Upper lobe of left lung (tissue), 6 donors: ENCODE results near the gene DENND10. TPM values are rescaled to one million over a fixed set of nuclear protein-coding genes. Genes with fewer than 3 reads are reported as not detected.

ENCODE experiments used
- ATAC-seq, 2 donors: fragments of 200-7000 bp; cut with Tn5 transposase; one replicate each; pipeline ENCODE4 v1.9.1; 2022; ENCODE audit warnings: mild to moderate bottlenecking in 2 of 2, moderate library complexity in 2 of 2; ENCODE audit not compliant: low FRiP score in 2 of 2
- DNase-seq, 2 donors: peaks; one replicate each; pipeline ENCODE4 v3.0.0-alpha.2; 2019 to 2020
- H3K27ac ChIP-seq, 4 donors: fragments of 200-600 bp; sonication (generic); one replicate each; pipeline ENCODE4 v1.5.1; 2016 to 2019
- H3K27me3 ChIP-seq, 4 donors: fragments of 200-600 bp; sonication (generic); one replicate each; pipeline ENCODE4 v1.5.1; 2017 to 2019
- H3K36me3 ChIP-seq, 4 donors: fragments of 200-600 bp; sonication (generic); one replicate each; pipeline ENCODE4 v1.5.1; 2016 to 2019
- H3K4me1 ChIP-seq, 4 donors: fragments of 200-600 bp; sonication (generic); one replicate each; pipeline ENCODE4 v1.5.1; 2018 to 2019
- H3K4me3 ChIP-seq, 4 donors: fragments of 200-600 bp; sonication (generic); one replicate each; pipeline ENCODE4 v1.5.1; 2017 to 2019; ENCODE audit warnings: mild to moderate bottlenecking in 2 of 4, moderate library complexity in 1 of 4
- H3K9me3 ChIP-seq, 4 donors: fragments of 200-600 bp; sonication (generic); one replicate each; pipeline ENCODE4 v1.5.1; 2018 to 2019
- CTCF ChIP-seq, 6 experiments: fragments of 450-650 bp in 4 of 6; fragments of 200-600 bp in 2 of 6; sonication (generic) in 2 of 6; IDR thresholded peaks; one replicate each; pipeline ENCODE4 v1.5.1; 2016 to 2019; ENCODE audit warnings: antibody characterized with exemption in 6 of 6
- EP300 ChIP-seq, 4 donors: sonication (generic); formaldehyde crosslinking; IDR thresholded peaks; one replicate each; pipeline ENCODE4 v1.5.1; 2017; ENCODE audit warnings: antibody characterized with exemption in 4 of 4, control low read depth in 2 of 4
- POLR2A ChIP-seq, 4 donors: fragments of 450-650 bp; IDR thresholded peaks; one replicate each; pipeline ENCODE4 v1.5.1; 2016 to 2017; ENCODE audit warnings: antibody characterized with exemption in 4 of 4, mild to moderate bottlenecking in 2 of 4
- POLR2AphosphoS5 ChIP-seq, 2 donors: sonication (generic); formaldehyde crosslinking; IDR thresholded peaks; one replicate each; pipeline ENCODE4 v1.5.1; 2017; ENCODE audit warnings: antibody characterized with exemption in 2 of 2
- WGBS, 2 donors: methylation state at CpG; one replicate each; pipeline ENCODE4 v1.1.5; 2017 to 2018; 5-methylcytosine and 5-hydroxymethylcytosine counted together
- total RNA-seq, 6 donors: library from RNA; depleted of rRNA in 4 of 6; stranded (reverse); fragments of >200 nt in 4 of 6; gene quantifications; one replicate each; pipeline versions ENCODE4 v1.1.0 to v1.2.1, GENCODE V29; 2016 to 2021
- donor health status: DM: no; HTN: no; CAD: no; lungs with moderate emphysema.
- donor health status: DM: no; HTN: yes; CAD: no; lungs with severe emphysema.

The DENND10 gene
- total RNA-seq, 6 donors from 2014 or later: 17.8 to 53.5 (median 29.9) TPM

- peak overlapping the region; percentile 85 to 91 (median 88) for H3K27ac ChIP-seq
- peaks cover 11 to 18% (median 14%) of the 10 kb centered on the region in 4 donors for H3K4me1 ChIP-seq
- DNase-seq (no peak), ATAC-seq (no peak)
- H3K4me3 ChIP-seq: no peak overlapping the region
- no peaks in the 10 kb centered on the region for H3K9me3 ChIP-seq
- peaks cover 11 to 42% (median 27%) of the 10 kb centered on the region in 4 donors for H3K36me3 ChIP-seq
- 56 to 57% methylated on average over 8 of the region's 8 CpGs for WGBS, 2 donors
- H3K27me3 ChIP-seq: no peaks in the 10 kb centered on the region
- TF ChIP-seq EP300 (IDR thresholded peaks at IDR 0.05) (no peak), POLR2A (IDR thresholded peaks at IDR 0.05) (no peak), CTCF (IDR thresholded peaks at IDR 0.05) (no peak), POLR2AphosphoS5 (IDR thresholded peaks at IDR 0.05) (no peak)
Observed at GRCh38 chr10:119166564-119166963, 62.7 kb downstream of the DENND10 start.

- H3K9me3 ChIP-seq: no peaks in the 10 kb centered on the region
- no peaks in the 10 kb centered on the region for H3K27me3 ChIP-seq
- peaks cover 11 to 18% (median 14%) of the 10 kb centered on the region in 4 donors for H3K4me1 ChIP-seq
- ATAC-seq: no peak
- no peak overlapping the region for H3K4me3 ChIP-seq
- H3K27ac ChIP-seq: peak overlapping the region in 3 of 4 donors; percentile 85 to 90 (median 86)
- TF ChIP-seq CTCF (IDR thresholded peaks at IDR 0.05) (no peak), POLR2AphosphoS5 (IDR thresholded peaks at IDR 0.05) (no peak), POLR2A (IDR thresholded peaks at IDR 0.05) (no peak), EP300 (IDR thresholded peaks at IDR 0.05) (no peak)
- H3K36me3 ChIP-seq: peaks cover 16 to 47% (median 32%) of the 10 kb centered on the region in 4 donors
- 80 to 83% methylated on average over 8 of the region's 8 CpGs for WGBS, 2 donors
- DNase-seq: no peak
Observed at GRCh38 chr10:119167041-119167440, 63.1 kb downstream of the DENND10 start.

DNA sequence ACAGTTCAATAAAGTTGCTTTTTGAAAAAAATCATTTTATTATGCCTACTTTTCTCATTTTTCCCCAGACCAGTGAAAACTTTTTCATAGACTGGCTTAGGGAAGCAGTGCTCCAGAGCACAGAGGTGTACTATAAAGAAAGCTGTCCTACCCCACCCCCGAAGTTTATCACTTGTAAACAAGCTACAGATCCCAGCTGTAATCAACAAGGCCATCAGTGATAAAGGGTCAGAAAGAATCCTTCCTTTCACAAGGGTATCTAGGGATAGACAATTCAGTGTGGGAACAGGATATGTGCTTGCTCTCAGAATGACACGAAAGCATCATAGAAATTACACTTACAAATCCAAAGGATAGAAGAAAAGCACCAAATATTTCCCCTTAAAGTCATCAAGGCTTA lies 70.2 kb downstream of the DENND10 start:
- Histone ChIP-seq H3K27me3 (no peaks in the 10 kb centered on the region), H3K4me1 (peaks cover 8 to 19% (median 11%) of the 10 kb centered on the region in 4 donors), H3K9me3 (no peaks in the 10 kb centered on the region), H3K4me3 (no peak overlapping the region), H3K36me3 (peaks cover 26 to 60% (median 49%) of the 10 kb centered on the region in 4 donors), H3K27ac (no peak overlapping the region)
- WGBS, 2 donors: 58 to 66% methylated on average over 2 of the region's 2 CpGs
- TF ChIP-seq POLR2AphosphoS5 (IDR thresholded peaks at IDR 0.05): no peak
- TF ChIP-seq CTCF (IDR thresholded peaks at IDR 0.05): no peak
- no peak for TF ChIP-seq EP300 (IDR thresholded peaks at IDR 0.05)
- no peak for TF ChIP-seq POLR2A (IDR thresholded peaks at IDR 0.05)
- ATAC-seq (no peak), DNase-seq (no peak)

DNA sequence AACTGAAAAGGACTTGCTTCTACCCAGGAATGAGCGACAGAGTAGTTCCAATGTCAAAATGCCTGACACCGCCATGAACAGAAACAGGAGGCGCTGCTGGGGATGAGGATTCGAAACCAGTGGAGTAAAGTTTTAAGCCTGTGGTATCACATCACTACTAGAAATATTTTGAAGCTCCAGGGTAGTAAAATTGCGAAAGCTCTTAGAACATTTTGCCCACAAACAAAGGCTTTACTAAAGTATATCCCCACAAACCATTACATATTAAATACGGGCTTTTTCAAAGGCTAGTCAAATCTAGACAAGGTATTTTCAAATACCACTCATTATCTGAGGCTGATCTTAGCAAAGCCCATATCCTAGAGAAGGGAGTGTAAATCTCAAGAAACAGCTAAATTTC lies 72.3 kb downstream of the DENND10 start:
- H3K27me3 ChIP-seq: no peaks in the 10 kb centered on the region
- H3K27ac ChIP-seq: no peak overlapping the region
- TF ChIP-seq EP300 (IDR thresholded peaks at IDR 0.05) (no peak), POLR2AphosphoS5 (IDR thresholded peaks at IDR 0.05) (no peak), POLR2A (IDR thresholded peaks at IDR 0.05) (no peak), CTCF (IDR thresholded peaks at IDR 0.05) (no peak)
- no peaks in the 10 kb centered on the region for H3K9me3 ChIP-seq
- H3K4me3 ChIP-seq: no peak overlapping the region
- no peak for ATAC-seq
- peaks cover 19 to 41% (median 31%) of the 10 kb centered on the region in 4 donors for H3K36me3 ChIP-seq
- H3K4me1 ChIP-seq: peaks cover 8 to 21% (median 13%) of the 10 kb centered on the region in 4 donors
- no peak for DNase-seq
- WGBS, 2 donors: 83 to 93% methylated on average over 6 of the region's 6 CpGs
